ENCODE results near the gene SLC22A15. TPM values are rescaled to one million over a fixed set of nuclear protein-coding genes. Genes with fewer than 3 reads are reported as not detected.

The SLC22A15 gene
- total RNA-seq, 2 donors from 2014 or later, result 2.0 to 6.7 TPM

- no peak for TF ChIP-seq POLR2A (IDR thresholded peaks at IDR 0.05)
- no peak for TF ChIP-seq POLR2AphosphoS5 (IDR thresholded peaks at IDR 0.05)
- TF ChIP-seq, protein P1, sequence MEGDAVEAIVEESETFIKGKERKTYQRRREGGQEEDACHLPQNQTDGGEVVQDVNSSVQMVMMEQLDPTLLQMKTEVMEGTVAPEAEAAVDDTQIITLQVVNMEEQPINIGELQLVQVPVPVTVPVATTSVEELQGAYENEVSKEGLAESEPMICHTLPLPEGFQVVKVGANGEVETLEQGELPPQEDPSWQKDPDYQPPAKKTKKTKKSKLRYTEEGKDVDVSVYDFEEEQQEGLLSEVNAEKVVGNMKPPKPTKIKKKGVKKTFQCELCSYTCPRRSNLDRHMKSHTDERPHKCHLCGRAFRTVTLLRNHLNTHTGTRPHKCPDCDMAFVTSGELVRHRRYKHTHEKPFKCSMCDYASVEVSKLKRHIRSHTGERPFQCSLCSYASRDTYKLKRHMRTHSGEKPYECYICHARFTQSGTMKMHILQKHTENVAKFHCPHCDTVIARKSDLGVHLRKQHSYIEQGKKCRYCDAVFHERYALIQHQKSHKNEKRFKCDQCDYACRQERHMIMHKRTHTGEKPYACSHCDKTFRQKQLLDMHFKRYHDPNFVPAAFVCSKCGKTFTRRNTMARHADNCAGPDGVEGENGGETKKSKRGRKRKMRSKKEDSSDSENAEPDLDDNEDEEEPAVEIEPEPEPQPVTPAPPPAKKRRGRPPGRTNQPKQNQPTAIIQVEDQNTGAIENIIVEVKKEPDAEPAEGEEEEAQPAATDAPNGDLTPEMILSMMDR (IDR thresholded peaks at IDR 0.05), result no peak
- Histone ChIP-seq H3K9me3 (no peaks in the 10 kb centered on the region), H3K27ac (no peak overlapping the region), H3K4me3 (no peak overlapping the region), H3K4me1 (replicated peaks) (no peaks in the 10 kb centered on the region), H3K36me3 (no peaks in the 10 kb centered on the region), H3K27me3 (replicated peaks; ENCODE audit: insufficient read depth) (no peaks in the 10 kb centered on the region)
- no peak for DNase-seq (ENCODE audit: low spot score)
- intact Hi-C loops (cut with DNase I), result no loop called here
- 99% methylated on average over 3 of the region's 3 CpGs for WGBS
Observed at GRCh38 chr1:116076831-116077230, 100.5 kb downstream of the SLC22A15 start.

GRCh38 chr1:116078699-116079223 is 102.4 kb downstream of the SLC22A15 start:
- intact Hi-C loops (cut with DNase I), result no loop called here
- Histone ChIP-seq H3K36me3 (no peaks in the 10 kb centered on the region), H3K27ac (no peak overlapping the region), H3K4me1 (replicated peaks) (no peaks in the 10 kb centered on the region), H3K27me3 (replicated peaks; ENCODE audit: insufficient read depth) (no peaks in the 10 kb centered on the region), H3K4me3 (no peak overlapping the region), H3K9me3 (no peaks in the 10 kb centered on the region)
- TF ChIP-seq, protein P1 (IDR thresholded peaks at IDR 0.05), result no peak
- TF ChIP-seq POLR2A (IDR thresholded peaks at IDR 0.05) (no peak), POLR2AphosphoS5 (IDR thresholded peaks at IDR 0.05) (no peak)
- 63% methylated on average over 6 of the region's 6 CpGs for WGBS
- no peak for DNase-seq (ENCODE audit: low spot score)

DNA sequence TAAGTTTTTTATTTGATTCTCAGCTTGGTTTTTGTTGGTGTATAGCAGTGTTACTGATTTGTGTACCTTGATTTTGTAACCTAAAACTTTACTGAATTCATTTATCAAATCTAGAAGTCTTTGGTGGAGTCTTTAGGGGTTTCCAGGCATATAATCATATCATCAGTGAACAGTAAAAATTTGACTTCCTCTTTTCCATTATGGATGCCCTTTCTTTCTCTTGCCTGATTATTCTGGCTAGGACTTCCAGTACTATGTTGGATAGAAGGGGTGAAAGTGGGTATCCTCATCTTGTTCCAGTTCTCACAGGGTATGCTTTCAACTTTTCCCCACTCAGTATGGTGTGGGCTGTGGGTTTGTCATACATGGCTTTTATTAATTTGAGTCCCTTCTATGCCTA is 111.3 kb downstream of the SLC22A15 start:
- H3K9me3 ChIP-seq, result no peaks in the 10 kb centered on the region
- H3K4me1 ChIP-seq (replicated peaks), result no peaks in the 10 kb centered on the region
- no peak overlapping the region for H3K4me3 ChIP-seq
- no peak for DNase-seq (ENCODE audit: low spot score)
- TF ChIP-seq POLR2A (IDR thresholded peaks at IDR 0.05) (no peak), POLR2AphosphoS5 (IDR thresholded peaks at IDR 0.05) (no peak)
- TF ChIP-seq, protein P1 (IDR thresholded peaks at IDR 0.05), result no peak
- no peaks in the 10 kb centered on the region for H3K27me3 ChIP-seq (replicated peaks; ENCODE audit: insufficient read depth)
- H3K27ac ChIP-seq, result no peak overlapping the region
- intact Hi-C loops (cut with DNase I), result no loop called here
- no peaks in the 10 kb centered on the region for H3K36me3 ChIP-seq

GRCh38 chr1:116089870-116090269 is 113.6 kb downstream of the SLC22A15 start:
- DNase-seq (ENCODE audit: low spot score), result no peak
- Histone ChIP-seq H3K27ac (no peak overlapping the region), H3K27me3 (replicated peaks; ENCODE audit: insufficient read depth) (no peaks in the 10 kb centered on the region), H3K36me3 (no peaks in the 10 kb centered on the region), H3K9me3 (no peaks in the 10 kb centered on the region), H3K4me3 (no peak overlapping the region), H3K4me1 (replicated peaks) (no peaks in the 10 kb centered on the region)
- WGBS, result 94% methylated on average over 1 of the region's 1 CpG
- TF ChIP-seq POLR2AphosphoS5 (IDR thresholded peaks at IDR 0.05) (no peak), POLR2A (IDR thresholded peaks at IDR 0.05) (no peak)
- TF ChIP-seq, protein P1 (IDR thresholded peaks at IDR 0.05), result no peak
- intact Hi-C loops (cut with DNase I), result no loop called here

DNA sequence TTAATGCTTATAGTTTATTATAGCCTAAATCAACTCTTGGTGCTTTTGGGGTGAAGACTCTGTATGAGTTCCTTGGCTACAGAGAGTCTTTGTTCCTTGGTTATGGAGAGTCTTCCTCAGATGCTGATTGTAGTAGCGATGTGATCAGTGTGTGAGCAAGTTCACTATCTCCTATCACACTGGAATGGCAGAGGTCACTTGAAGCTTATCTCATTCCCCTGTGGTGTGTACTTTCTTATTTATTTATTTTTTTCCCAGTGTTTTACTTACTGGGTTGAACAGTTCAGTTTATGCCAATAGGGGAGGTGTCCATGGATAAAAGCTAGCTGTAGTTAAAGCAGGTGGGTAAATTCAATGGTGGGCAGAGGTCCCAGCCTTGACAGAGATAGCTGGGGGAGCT is 114.8 kb downstream of the SLC22A15 start:
- Histone ChIP-seq H3K27me3 (replicated peaks; ENCODE audit: insufficient read depth) (no peaks in the 10 kb centered on the region), H3K4me3 (no peak overlapping the region), H3K27ac (no peak overlapping the region), H3K36me3 (no peaks in the 10 kb centered on the region), H3K9me3 (no peaks in the 10 kb centered on the region), H3K4me1 (replicated peaks) (no peaks in the 10 kb centered on the region)
- TF ChIP-seq, protein P1 (IDR thresholded peaks at IDR 0.05), result no peak
- TF ChIP-seq POLR2AphosphoS5 (IDR thresholded peaks at IDR 0.05) (no peak), POLR2A (IDR thresholded peaks at IDR 0.05) (no peak)
- no peak for DNase-seq (ENCODE audit: low spot score)
- intact Hi-C loops (cut with DNase I), result no loop called here
- WGBS, result 93% methylated on average over 1 of the region's 1 CpG
